Activated CD8-positive, alpha-beta memory T cell treated with anti-CD3 and anti-CD28 coated beads, Interleukin-2, amount 50 U/mL, for 24 hours (primary cell): ENCODE results near the gene MAPK8IP2.
"Not testable (repeated sequence)": the region's sequence is repeated elsewhere in the genome, so short reads cannot be mapped to it uniquely, and the experiment has no call there.

Experiments used
- DNase-seq: peaks from one replicate; pipeline ENCODE4 v3.0.0-alpha.2; 2020; ENCODE audit errors: extremely low read depth

The MAPK8IP2 gene

DNA sequence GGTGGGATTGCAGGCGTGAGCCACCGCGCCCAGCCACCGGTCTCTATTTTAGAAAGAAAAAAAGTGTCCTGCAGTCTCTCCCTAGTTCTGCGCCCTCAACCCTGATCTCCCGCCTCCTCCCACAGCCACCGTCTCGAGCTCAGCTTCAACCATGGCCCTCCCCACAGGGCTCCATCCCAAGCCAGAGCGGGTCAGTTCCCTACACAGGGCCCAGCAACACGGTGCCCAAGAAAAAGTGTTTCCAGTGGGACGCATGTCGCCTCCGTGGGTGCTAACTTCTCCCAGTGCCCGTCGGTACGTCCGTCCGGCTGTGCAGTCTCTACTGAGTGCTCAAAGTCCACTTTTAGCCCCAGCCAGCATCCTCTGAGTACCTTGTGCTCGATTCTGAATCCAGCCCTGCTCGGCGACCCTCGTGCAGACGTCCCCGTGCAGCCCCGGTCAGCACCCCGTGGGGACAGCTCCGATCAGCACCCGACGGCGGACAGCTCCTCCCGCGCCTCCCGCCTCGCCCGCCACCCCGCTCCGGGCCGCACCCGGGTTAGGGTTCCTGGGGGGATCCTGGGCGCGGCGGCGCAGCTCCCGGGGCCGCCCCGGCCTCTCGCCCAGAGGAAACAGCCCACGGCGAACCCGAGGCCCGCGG is 657 bp upstream of the MAPK8IP2 start:
- no peak for DNase-seq

DNA sequence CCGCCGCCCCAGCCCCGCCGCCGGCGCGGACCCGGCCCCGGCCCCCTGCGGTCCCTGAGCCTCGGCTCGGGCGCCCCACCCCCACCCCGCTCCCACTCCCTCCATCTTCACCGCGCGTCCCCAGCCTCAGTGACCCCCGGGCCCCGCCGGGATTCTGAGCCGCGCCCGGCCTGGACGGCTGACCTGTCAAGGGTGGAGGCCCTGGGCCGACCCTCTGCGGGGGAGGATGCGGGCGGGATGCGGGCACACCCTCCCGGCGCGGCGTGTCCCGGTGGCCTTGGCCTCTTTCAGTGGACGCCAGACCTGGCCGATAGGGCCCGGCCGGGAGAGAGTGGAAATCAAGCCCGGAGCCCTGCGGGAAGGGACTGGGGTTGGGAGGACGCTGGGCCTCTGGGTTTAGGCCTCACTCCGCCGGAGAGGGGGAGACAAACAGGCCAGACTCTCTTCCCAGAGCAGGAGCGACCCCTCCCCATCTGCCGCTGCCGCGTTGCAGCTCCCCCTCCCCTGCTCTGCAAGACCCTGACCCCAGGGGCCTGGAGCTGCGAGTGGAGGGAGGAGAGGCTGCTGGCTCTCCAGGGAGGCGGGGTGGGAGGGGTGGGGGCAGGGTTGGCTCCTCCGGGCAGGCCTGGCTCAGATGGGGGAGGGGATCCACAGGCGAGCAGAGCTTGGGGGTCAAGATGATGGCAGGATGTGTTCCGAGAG is 525 bp downstream of the MAPK8IP2 start:
- no peak for DNase-seq

DNA sequence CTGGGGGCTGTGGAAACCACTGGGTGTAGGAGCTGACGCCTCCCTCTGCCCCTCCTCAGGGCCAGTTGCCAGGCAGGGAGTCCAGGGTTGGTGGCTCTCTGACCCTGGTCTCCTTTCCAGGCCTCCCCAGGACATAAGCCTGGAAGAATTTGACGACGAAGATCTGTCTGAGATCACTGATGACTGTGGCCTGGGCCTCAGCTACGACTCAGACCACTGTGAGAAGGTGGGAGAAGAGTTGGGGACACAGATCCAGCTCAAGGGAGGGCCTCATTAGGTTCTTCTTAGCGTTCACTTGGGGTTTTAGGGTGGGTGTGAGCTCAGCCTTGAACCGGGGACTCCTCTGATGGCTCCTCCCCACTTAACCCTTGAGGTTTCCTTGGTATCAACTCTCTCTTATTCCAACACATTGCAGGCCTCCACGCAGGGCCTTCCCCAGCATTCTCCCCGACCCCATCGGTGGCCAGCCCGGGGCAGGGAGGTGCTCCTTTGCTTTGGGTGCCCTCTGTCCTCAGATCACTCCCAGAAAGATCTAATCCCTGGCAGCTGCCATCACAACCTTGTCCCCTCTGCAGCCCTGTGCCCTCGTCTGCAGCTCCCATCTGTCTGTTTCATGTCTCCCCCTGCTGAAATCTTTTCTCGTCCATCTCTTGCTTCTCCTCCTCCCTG is 1.2 kb downstream of the MAPK8IP2 start:
- DNase-seq: no peak

DNA sequence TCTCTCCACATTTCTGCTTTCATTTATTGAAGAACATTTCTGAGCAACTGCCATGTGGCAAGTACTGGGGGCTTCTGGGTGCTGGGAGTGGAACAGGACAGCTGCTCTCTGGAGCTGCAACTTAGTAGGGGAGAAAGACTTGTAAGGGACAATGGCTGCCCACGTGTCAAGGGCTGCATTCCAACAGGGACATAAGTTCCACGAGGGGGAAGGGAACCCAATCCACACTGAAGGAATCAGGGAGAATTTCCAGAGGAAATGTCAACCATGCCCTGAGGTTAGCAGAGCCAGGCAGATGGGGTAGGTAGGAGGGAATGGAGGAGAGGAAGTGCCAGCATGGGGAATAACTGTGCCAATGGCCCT is 1.7 kb downstream of the MAPK8IP2 start:
- DNase-seq: no peak

DNA sequence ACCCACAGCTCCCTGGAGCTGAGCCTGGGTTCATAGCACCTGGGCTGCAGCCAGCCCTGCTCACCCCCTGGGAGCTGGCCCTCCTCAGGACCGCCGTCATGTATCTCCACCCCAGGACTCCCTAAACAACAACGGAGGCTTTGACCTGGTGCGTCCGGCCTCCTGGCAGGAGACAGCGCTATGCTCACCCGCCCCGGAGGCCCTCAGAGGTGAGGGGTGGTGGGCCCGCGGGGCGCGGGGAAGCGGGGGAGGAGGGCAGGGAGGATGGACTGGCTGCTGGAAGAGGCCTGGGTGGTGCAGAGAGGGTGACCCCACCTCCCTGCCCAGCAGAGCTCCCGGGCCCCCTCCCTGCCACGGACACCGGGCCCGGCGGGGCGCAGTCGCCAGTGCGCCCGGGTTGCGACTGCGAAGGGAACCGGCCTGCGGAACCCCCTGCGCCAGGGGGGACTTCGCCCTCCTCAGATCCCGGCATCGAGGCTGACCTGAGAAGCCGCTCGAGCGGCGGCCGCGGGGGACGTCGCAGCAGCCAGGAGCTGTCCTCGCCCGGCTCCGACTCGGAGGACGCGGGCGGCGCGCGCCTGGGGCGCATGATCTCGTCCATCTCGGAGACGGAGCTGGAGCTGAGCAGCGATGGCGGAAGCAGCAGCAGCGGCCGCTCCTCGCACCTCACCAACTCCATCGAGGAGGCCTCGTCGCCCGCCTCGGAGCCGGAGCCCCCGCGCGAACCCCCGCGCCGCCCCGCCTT is 3.1 kb downstream of the MAPK8IP2 start:
- no peak for DNase-seq

DNA sequence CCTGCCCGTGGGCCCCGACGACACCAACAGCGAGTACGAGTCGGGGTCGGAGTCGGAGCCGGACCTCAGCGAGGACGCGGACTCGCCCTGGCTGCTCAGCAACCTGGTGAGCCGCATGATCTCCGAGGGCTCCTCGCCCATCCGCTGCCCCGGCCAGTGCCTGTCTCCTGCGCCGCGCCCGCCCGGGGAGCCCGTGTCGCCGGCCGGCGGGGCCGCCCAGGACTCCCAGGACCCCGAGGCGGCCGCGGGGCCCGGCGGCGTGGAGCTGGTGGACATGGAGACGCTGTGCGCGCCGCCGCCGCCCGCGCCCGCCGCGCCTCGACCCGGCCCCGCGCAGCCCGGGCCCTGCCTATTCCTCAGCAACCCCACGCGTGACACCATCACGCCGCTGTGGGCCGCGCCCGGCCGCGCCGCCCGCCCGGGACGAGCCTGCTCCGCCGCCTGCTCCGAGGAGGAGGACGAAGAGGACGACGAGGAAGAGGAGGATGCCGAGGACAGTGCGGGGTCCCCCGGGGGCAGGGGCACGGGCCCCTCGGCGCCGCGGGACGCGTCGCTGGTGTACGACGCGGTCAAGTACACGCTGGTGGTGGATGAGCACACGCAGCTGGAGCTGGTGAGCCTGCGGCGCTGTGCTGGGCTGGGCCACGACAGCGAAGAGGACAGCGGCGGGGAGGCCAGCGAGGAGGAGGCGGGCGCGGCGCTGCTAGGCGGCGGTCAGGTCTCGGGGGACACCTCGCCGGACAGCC is 3.8 kb downstream of the MAPK8IP2 start:
- DNase-seq: no peak

DNA sequence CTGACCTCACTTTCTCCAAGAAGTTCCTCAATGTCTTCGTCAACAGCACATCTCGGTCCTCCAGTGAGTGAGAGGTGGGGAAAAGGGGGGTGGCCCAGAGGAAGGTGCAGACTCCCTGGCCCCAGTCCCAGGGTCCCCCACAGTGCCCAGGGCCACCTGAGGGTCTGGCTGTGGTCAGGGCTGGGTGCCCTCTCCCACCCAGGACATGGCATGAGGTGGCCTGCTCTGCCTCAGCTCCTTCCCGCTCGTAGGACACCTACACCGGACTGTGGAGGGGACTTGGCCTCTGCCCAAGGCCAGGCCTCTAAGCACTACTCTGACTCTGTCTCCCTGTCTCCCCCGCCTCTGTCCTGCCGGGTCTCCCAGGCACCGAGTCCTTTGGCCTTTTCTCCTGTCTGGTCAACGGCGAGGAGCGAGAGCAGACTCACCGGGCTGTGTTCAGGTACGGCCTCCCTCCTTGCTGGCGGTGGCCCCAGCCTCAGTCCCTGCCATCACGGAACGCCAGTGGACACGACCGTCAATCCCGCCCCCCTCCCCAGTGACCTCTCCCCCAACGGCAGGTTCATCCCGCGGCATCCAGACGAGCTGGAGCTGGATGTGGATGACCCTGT is 4.5 kb downstream of the MAPK8IP2 start:
- no peak for DNase-seq

DNA sequence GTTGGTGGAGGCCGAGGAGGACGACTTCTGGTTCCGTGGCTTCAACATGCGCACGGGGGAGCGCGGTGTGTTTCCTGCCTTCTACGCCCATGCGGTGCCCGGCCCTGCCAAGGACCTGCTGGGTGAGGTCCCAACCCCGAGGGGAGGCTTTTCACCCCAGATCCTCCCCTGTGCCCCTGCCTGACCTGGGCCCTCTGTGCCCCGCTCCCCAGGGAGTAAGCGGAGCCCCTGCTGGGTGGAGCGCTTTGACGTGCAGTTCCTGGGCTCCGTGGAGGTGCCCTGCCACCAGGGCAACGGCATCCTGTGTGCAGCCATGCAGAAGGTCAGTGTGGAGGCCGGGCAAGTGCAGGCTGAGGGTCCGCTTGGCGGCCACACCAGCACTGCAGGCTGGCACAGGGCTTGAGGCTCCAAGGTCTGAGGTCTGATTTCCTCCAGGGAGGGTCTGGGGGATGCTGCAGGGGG is 5.1 kb downstream of the MAPK8IP2 start:
- DNase-seq: no peak

DNA sequence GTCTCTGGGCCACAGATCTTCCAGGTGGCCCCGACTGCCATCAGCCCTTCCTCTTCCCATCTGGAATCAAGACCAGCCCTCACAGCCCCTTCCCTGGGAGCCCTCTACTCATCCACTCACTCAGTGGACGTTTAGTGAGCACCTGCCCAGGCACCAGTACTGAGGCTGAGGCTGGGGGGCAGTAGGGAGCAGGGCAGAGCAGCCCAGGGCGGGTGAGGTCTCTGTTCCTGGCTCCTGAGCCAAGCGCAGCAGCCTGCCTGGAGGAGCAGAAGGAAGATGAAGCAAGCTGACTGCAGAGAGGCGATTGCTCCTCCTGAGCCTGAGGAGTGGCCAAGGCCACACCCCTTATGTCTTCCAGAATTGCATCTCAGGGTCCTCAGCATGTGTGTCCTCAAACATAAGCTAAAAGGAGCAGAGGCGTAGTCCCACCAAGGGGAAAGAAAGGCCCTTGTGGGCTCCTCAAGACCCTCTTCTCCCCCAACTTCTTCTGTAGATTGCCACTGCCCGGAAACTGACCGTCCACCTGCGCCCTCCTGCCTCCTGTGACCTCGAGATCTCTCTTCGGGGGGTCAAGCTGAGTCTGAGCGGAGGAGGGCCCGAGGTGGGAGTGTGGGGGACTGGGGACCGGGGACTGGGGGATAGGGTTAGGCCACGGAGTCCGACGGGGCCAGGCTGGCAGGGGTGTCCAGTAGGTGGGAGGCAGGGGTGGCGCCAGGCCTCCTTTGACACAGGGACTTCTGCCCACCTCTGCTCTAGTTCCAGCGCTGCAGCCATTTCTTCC is 5.8 kb downstream of the MAPK8IP2 start:
- no peak for DNase-seq

DNA sequence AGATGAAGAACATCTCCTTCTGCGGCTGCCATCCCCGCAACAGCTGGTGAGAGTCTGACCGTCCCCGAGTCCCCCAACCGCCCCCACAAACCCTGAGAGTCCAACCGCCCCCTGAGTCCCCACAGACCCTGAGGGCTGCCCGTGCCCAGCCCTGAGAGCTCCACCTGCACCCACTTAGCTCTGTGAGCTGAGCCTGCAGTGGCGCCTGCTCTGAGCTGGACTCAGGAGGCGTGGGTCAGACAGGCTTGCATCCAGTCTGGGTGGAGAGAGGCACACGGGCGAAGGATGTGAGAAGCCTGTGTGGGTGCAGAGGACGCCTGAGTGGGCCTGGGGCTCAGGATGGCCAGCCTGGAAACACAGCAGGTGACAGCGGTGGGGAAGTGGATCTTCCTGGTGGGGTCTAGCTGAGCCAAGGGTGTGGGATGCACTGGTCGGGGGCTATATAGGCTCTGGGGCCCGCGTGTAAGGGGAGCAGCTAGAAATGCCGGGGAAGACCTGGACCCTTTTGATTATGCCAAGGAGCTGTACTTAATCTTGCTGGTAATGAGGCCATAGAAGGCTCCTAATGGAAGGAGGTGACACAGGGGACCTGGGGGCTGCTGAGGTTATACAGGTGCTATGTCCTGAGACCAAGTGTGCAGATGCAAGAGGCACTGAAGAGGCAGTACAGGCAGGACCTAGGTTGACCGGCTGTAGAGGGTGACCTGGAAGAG is 6.5 kb downstream of the MAPK8IP2 start:
- DNase-seq: no peak

DNA sequence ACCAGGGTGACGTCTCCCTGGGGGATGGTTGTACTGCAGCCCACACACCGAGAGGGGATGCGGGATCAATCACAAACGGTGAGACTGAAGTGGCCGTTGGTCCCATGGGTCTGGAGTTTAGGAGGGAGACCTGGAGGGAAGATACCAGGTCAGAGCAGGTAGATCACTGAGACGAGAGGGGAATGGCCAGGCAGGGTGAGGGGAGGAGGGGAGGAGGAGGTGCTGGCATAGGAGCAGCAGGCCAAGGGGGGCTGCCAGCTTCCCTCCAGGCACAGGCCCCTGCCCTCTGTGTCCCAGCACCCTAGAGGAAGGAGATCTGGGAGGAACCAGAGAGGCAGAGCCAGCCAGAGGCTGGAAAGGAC is 7.0 kb downstream of the MAPK8IP2 start:
- DNase-seq: no peak

DNA sequence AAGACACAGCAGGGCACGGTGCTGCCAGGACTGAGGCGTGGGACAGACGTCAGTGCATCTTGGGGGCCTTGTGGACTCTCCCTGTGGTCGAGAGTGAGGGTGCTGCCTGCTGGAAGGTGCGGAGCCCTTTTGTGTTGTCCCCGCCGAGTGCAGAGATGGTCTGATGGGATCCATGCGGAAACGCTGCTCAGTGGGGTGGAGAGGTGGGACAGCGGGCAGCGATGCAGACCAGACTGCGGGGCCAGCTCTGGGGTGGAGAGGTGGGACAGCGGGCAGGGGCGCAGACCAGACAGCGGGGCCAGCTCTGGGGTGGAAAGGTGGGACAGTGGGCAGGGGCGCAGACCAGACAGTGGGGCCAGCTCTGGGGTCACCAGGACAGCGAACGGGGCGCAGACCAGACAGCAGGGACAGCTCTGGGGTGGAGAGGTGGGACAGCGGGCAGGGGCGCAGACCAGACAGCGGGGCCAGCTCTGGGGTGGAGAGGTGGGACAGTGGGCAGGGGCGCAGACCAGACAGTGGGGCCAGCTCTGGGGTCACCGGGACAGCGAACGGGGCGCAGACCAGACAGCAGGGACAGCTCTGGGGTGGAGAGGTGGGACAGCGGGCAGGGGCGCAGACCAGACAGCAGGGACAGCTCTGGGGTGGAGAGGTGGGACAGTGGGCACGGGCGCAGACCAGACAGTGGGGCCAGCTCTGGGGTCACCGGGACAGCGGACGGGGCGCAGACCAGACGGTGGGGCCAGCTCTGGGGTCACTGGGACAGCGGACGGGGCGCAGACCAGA is 7.7 kb downstream of the MAPK8IP2 start:
- not testable (repeated sequence) for DNase-seq

DNA sequence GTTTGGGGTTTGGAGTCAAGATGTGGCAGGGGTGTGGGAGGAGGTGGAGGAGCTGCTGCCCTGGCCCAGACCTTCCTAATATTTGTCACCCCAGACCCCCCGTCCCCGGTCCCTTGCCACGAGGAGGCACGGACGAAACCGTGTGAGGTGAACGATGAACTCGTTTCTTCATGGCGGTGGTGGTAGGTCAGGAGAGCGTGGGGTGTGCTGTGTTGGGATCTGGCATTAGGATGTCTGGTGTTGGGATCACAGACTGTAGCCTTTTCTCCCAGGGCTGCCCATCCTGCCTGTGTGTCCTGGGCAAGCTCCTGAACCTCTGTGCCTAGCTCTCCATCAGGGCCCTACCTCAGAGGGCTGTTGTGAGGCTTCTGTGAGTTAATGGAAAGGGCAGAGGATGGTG is 8.4 kb downstream of the MAPK8IP2 start:
- no peak for DNase-seq

DNA sequence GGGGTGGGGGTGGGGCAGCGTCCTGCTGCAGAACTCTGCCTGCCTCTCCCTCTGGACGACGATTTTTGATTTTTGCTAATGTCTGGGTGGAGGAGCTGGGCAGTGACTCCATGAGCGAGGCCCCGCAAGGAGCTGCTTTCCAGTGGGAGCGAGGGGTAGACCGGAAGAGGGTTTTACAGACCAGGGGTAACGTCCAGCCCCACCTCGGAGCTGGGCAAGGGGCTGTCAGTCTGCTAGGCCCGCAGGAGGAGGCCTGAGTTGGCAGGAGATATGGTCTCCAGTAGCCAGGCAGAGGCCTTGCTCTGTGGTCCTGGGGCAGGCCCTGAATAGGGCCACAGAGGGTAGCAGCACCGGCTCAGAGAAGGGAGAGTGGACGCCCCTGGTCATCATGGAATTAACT is 9.0 kb downstream of the MAPK8IP2 start:
- DNase-seq: no peak

DNA sequence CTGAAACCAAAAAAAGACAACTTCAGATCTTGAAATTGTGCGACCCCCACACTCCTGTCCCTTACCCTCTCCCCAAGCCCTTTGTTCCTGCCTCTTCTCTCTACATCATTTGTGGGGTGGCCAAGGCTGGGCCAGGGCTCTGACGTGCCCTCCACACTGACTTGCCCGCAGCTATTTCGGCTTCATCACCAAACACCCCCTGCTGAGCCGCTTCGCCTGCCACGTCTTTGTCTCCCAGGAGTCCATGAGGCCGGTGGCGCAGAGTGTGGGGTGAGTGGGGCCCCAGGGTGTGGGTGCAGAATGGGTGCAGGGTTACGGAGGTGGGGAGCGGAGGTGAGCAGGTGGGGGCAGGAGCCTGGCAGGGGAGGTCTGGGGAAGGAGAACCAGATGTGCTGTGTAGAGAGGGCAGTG is 9.5 kb downstream of the MAPK8IP2 start:
- no peak for DNase-seq

DNA sequence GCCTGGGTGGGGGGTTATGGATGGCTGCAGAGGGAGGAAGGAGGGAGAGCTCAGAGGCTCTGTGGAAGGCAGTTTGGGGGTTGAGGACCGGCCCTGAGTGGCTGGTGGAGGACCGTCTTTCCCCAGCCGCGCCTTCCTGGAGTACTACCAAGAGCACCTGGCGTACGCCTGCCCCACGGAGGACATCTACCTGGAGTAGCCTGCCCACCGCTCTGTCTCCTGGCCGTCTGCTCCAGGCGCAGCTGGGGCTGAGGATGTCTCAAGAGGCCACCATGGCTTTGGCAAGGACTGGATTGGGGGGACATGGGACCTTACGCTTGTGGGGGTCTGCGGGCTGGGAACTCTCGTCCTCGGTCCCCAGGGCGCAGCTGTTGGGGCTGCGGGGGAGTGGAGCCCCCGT is 10.0 kb downstream of the MAPK8IP2 start:
- no peak for DNase-seq

DNA sequence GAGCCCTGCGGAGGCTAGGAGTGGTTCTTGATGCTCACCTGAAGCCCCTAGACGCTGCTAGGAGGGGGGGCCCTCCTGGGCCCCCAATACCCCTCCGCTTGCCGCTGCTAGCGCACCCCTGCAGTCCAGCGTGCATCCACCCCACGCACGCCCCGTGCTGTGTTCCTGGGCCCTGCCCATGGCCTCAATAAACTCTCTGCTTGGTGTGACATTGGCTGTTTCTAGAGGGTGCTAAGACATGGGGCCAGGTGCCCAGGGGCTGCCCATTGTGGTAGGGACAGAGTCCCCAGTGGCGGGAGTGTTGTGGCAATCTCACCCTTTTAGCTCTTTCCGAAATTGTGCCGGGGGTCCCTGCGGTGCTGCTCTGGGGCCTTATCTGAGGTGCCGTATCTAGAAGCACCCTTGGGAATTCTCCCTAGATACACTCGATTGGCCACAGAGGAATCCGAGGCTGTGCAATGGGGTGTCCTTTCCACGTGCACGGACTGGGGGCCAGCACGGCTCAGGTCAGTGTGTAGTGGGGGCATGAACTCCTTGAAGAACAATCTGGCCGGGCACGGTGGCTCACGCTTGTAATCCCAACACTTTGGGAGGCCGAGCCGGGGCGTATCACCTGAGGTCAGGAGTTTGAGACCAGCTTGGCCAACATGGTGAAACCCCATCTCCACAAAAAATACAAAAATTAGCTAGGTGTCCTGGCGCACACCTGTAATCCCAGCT is 10.9 kb downstream of the MAPK8IP2 start:
- no peak for DNase-seq

DNA sequence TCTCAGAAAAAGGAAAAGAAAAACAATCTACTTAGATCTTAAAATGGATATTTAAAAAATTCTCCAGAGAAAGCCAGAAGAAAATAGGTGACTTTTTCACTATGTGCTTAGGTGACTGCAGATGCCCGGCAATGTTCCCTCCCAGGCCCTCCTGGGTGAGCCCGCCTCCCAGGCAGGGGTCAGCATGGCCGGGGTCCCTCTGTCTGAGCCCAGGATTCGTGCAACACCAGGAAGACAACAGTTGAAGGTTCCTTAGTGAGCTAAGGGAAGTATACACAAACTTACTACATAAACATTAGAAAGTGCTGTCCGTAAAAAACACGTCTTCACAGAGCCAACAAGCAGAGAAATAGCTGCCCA is 11.6 kb downstream of the MAPK8IP2 start:
- no peak for DNase-seq
